HG03558 (cell line): Measurements from ENCODE around the gene TFDP2.

Experiments
- ATAC-seq: cut with Tn5 transposase; IDR thresholded peaks from one replicate; pipeline ENCODE4 v1.9.1; 2021; ENCODE audit warnings: moderate number of reproducible peaks; ENCODE audit not compliant: unreplicated experiment; ENCODE audit errors: extremely low read depth

TFDP2 gene

DNA sequence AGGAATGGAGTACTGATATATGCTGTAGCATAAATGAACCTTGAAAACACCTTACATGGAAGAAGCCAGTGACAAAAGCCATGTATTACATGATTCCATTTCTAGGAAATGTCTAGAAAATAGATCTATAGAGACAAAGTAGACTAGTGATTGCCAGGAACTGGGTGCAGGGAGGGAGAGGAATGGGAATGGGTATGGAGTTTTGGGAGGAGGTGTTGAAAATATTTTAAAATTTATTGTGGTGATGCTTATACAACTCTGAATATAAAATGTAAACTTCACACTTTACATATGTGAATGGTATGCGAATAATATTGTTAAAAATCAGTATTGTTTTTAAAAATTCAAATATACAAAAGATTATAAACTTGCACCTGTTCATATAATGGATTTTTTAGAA, 250.4 kb downstream of the TFDP2 start:
- no peak for ATAC-seq

- ATAC-seq = no peak
Observed at GRCh38 chr3:141895731-141896130, 253.6 kb downstream of the TFDP2 start.

- no peak for ATAC-seq
Observed at GRCh38 chr3:141894524-141895176, 254.7 kb downstream of the TFDP2 start.
